ENCODE results near the gene NHEJ1.

Gene NHEJ1

DNA sequence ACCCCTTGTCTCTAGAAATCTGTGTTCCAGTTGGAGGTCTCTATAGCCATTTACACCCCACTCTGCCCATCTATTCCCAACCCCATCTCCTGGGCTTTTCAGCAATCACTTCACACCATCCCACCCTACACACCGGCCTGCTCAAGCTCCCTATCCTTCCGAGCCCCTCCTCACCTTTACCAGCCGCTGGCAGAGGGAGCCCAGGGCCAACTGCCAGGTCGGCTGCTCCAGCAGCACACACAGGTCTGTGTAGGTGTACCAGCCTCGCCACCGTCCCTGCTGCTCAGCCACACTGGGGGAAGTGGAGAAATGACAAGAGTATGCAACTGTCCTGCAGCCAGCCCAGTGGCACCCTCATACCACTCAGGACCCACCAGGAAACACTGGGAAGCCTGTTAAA lies 12.6 kb upstream of the NHEJ1 start:
- TF ChIP-seq, protein P1, sequence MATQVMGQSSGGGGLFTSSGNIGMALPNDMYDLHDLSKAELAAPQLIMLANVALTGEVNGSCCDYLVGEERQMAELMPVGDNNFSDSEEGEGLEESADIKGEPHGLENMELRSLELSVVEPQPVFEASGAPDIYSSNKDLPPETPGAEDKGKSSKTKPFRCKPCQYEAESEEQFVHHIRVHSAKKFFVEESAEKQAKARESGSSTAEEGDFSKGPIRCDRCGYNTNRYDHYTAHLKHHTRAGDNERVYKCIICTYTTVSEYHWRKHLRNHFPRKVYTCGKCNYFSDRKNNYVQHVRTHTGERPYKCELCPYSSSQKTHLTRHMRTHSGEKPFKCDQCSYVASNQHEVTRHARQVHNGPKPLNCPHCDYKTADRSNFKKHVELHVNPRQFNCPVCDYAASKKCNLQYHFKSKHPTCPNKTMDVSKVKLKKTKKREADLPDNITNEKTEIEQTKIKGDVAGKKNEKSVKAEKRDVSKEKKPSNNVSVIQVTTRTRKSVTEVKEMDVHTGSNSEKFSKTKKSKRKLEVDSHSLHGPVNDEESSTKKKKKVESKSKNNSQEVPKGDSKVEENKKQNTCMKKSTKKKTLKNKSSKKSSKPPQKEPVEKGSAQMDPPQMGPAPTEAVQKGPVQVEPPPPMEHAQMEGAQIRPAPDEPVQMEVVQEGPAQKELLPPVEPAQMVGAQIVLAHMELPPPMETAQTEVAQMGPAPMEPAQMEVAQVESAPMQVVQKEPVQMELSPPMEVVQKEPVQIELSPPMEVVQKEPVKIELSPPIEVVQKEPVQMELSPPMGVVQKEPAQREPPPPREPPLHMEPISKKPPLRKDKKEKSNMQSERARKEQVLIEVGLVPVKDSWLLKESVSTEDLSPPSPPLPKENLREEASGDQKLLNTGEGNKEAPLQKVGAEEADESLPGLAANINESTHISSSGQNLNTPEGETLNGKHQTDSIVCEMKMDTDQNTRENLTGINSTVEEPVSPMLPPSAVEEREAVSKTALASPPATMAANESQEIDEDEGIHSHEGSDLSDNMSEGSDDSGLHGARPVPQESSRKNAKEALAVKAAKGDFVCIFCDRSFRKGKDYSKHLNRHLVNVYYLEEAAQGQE (IDR thresholded peaks at IDR 0.05; ENCODE audit: insufficient read depth in 1 of 2, low read depth in 2 of 2, low read length in 2 of 2): no peak
- TF ChIP-seq SIN3A (IDR thresholded peaks at IDR 0.05; ENCODE audit: borderline replicate concordance, insufficient read depth, low read length): no peak
- no peak for TF ChIP-seq POLR2AphosphoS5 (IDR thresholded peaks at IDR 0.05; ENCODE audit: low read depth, low read length)
- TF ChIP-seq FOXP2 (optimal IDR thresholded peaks at IDR 0.05; ENCODE audit: borderline replicate concordance, extremely low read depth, extremely low read length, insufficient read depth): no peak
- TF ChIP-seq TAF1 (IDR thresholded peaks at IDR 0.05; ENCODE audit: borderline replicate concordance, insufficient read depth, low read length): no peak

DNA sequence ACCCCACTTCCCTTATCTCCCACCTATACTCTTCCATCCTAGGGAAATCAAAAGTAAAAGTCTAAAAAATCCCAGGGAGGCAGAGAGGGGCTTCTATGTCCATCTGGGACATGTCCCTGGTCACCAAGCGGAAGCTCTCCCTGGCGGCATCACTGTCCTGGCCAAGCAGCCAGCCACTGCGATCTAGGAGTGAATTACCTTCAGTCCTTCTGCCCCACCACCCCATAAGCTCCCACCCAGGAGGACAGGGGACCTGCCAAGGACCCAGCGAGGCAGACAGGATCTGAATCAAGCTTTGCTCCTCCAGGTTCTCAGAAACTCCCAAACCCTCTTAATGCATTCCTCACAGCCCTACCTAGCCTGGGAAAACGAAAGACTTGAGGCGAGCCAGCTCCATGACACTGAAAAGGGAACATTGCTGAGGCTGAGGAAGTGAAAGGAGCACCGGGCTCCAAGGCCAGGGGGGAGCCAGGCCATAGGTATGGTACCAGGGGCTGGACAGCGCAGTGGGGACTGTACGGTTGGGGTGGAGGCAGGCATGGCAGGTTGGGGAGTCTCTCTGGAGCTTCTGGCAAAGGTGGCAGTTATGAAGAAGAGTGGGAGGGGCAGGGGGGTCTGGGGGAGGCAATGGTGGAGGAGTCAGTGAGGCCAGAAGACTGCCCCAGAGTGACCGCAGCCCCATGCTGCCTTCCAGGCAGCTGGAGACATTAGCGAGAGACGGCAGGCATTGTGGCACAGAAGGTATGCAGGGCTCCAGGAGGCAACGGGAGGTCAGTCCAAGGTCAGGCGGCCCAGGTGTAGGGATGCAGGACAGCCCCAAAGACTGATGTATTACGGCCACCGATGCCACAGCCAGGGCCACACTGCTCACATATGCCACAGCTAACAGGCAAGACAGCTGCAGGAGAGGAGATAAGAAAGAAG lies 11.9 kb upstream of the NHEJ1 start:
- TF ChIP-seq TAF1 (IDR thresholded peaks at IDR 0.05; ENCODE audit: borderline replicate concordance, insufficient read depth, low read length) (no peak), POLR2AphosphoS5 (IDR thresholded peaks at IDR 0.05; ENCODE audit: low read depth, low read length) (no peak), SIN3A (IDR thresholded peaks at IDR 0.05; ENCODE audit: borderline replicate concordance, insufficient read depth, low read length) (no peak), FOXP2 (optimal IDR thresholded peaks at IDR 0.05; ENCODE audit: borderline replicate concordance, extremely low read depth, extremely low read length, insufficient read depth) (no peak)
- TF ChIP-seq, protein P1 (IDR thresholded peaks at IDR 0.05; ENCODE audit: insufficient read depth in 1 of 2, low read depth in 2 of 2, low read length in 2 of 2): no peak

DNA sequence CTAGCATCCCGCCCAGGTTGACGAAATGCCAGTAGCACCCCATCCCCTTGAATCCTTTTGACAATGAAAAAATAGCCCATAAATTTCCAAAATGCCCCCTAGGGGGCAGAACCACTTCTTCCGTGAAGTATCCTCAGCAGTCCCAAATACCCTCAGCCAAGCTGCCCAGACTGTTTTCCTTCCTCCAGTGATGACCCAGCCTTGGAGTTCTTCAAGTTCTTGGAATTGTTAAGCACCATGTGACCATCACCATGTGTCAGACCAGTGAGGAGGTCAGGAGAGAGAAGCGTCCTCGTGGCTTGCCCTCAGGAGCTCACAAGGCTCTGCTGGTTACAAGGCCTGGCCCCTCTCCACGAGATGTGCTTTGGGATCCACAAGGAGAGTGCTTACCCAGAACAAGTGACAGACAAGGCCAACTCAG lies 10.6 kb upstream of the NHEJ1 start:
- TF ChIP-seq SIN3A (IDR thresholded peaks at IDR 0.05; ENCODE audit: borderline replicate concordance, insufficient read depth, low read length) (no peak), TAF1 (IDR thresholded peaks at IDR 0.05; ENCODE audit: borderline replicate concordance, insufficient read depth, low read length) (no peak), FOXP2 (optimal IDR thresholded peaks at IDR 0.05; ENCODE audit: borderline replicate concordance, extremely low read depth, extremely low read length, insufficient read depth) (no peak)
- TF ChIP-seq, protein P1 (IDR thresholded peaks at IDR 0.05; ENCODE audit: insufficient read depth in 1 of 2, low read depth in 2 of 2, low read length in 2 of 2): no peak

DNA sequence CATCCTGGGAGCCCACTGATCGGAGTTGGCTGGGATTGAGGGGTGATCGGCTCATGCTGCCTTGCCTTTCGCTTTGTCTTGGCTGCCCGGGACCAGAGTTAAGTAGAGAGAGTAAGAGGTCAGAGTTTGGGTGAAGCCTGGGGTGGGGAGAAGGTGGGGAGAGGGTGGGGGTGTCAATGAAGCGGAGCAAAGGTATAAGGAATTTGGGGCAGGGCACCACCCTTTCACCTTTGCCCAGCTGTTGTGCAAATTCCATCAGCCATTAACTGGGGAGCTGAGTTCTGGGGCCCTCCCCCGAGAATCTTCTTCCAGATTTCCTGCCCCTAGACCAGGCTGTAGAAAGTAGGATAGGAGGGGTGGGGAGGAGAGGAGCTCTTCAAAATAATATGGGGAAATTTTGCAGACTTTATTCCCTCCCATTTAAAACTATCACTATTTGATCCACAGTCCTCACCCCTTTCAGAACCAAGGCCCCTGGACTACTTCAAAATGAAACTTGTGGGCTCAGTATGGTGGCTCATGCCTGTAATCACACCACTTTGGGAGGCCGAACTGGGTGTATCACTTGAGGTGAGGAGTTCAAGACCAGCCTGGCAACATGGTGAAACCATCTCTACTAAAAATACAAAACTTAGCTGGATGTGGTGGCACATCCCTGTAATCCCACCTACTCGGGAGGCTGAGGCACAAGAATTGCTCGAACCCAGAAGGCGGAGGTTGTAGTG lies 9.5 kb upstream of the NHEJ1 start, which contains the start of gene SLC23A3:
Gene SLC23A3, minus strand, starts transcription at position 100 of the 725 bp plus-strand sequence. Its CDS starts 45 bp downstream, at position 55.
- TF ChIP-seq SIN3A (IDR thresholded peaks at IDR 0.05; ENCODE audit: borderline replicate concordance, insufficient read depth, low read length): no peak
- TF ChIP-seq, protein P1 (IDR thresholded peaks at IDR 0.05; ENCODE audit: insufficient read depth in 1 of 2, low read depth in 2 of 2, low read length in 2 of 2): no peak
- TF ChIP-seq POLR2AphosphoS5 (IDR thresholded peaks at IDR 0.05; ENCODE audit: low read depth, low read length): no peak
- TF ChIP-seq TAF1 (IDR thresholded peaks at IDR 0.05; ENCODE audit: borderline replicate concordance, insufficient read depth, low read length): no peak
- no peak for TF ChIP-seq FOXP2 (optimal IDR thresholded peaks at IDR 0.05; ENCODE audit: borderline replicate concordance, extremely low read depth, extremely low read length, insufficient read depth)
